Transverse colon (tissue), 3 donors: ENCODE data around the gene EBF3.

ENCODE experiments used
- POLR2A ChIP-seq: fragments of 450-650 bp; IDR thresholded peaks from one replicate; pipeline ENCODE4 v1.6.1; 2016; ENCODE audit warnings: antibody characterized with exemption, mild to moderate bottlenecking, moderate library complexity
- POLR2AphosphoS5 ChIP-seq, 3 donors: sonication (generic); formaldehyde crosslinking; IDR thresholded peaks; one replicate each; pipeline ENCODE4 v1.6.1; 2016; ENCODE audit warnings: antibody characterized with exemption in 3 of 3

DNA sequence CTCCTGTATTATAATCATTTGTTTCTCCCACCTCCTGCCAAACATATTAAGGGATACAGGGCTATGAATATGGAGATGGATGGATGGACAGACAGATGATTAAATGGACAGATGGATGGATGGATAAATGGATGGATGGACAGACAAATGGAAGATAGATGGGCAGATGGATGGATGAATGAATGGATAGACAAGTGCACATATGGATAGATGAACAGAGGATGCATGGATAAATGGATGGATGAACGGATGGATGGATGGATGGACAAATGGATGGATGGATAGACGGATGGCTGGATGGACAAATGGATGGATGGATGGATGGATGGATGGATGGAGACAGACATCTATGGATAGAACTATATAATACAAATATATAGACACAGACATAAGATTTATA, 59.8 kb downstream of the EBF3 start:
- TF ChIP-seq POLR2AphosphoS5 (IDR thresholded peaks at IDR 0.05) (no peak), POLR2A (no peak)
